ENCODE results near the gene RNF41. TPM values are rescaled to one million over a fixed set of nuclear protein-coding genes. Genes with fewer than 3 reads are reported as not detected.

The RNF41 gene
- total and polyA plus RNA-seq, 2 donors (not counting 3 experiments of a cell fraction or from before 2014, with no cell fraction given) = 88.3 to 203 TPM

DNA sequence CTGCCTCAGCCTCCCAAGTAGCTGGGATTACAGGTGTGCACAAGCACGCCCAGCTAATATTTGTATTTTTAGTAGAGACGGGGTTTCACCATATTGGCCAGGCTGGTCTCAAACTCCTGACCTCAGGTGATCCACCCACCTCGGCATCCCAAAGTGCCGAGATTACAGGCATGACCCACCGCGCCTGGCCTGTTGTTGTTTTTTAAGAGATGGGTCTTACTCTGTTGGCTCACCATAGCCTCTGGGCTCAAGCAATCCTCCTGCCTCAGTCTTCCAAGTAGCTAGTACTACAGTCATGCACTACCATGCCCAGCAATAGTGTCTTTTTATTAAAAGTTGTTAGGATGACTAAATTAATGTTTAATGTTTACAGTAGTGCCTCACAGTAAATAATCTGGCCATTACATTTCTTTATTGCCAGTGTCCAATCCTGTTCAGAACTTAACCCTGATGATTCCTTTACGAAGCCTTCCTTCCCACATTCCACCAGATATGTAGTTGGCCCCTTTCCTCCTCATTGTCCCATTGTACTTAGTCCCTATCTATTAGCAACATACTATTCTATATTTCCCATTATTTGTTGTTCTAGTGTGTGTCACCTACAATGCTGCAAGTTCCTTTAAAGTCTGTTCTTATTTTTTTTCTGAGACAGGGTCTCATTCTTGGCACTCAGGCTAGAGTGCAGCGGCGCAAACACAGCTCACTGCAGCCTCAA is 23.6 kb downstream of the RNF41 start:
- H2AFZ ChIP-seq (ENCODE audit: low read depth, low read length) = no peak overlapping the region
- H4K20me1 ChIP-seq (replicated peaks; ENCODE audit: control insufficient read depth, extremely low read depth, insufficient read depth, low read length) = no peaks in the 10 kb centered on the region
- H3K27ac ChIP-seq (ENCODE audit: insufficient read depth, low read depth, low read length) = peak overlapping the region; percentile 97
- no peaks in the 10 kb centered on the region for H3K36me3 ChIP-seq (ENCODE audit: control insufficient read depth in 2 of 2, extremely low read depth in 1 of 2, insufficient read depth in 2 of 2, low read length in 2 of 2)
- no peaks in the 10 kb centered on the region for H3K9me3 ChIP-seq (replicated peaks; ENCODE audit: control insufficient read depth, insufficient read depth, low read length)
- FAIRE-seq (peak; percentile 79), DNase-seq (ENCODE audit: low read depth, low spot score) (peak; percentile 96)
- no peaks in the 10 kb centered on the region for H3K9me1 ChIP-seq (replicated peaks; ENCODE audit: control insufficient read depth, extremely low read depth, insufficient read depth, low read length)
- ChIA-PET POLR2A (interaction anchor here (1.1 to 4.5 kb wide), 2 partner anchors 23 to 102 kb away, joined by 3 to 37 read pairs; partner anchors contain the start of genes CS and RNF41), CTCF (interaction anchor here (1.4 to 4.5 kb wide), 3 partner anchors 9 to 24 kb away, joined by 4 to 42 read pairs (median 18); partner anchors contain the start of genes RNF41 and SMARCC2)
- BruUV-seq (replicated peaks) = no TSS peak
- no peaks in the 10 kb centered on the region for H3K27me3 ChIP-seq (ENCODE audit: control insufficient read depth in 2 of 2, insufficient read depth in 2 of 2, low read length in 2 of 2)
- peak overlapping the region; percentile 14 for H3K4me2 ChIP-seq (ENCODE audit: insufficient read depth, low read length)
- TF ChIP-seq POLR2AphosphoS5 (IDR thresholded peaks at IDR 0.05; ENCODE audit: insufficient read depth, low read depth, low read length) (peak; percentile 34), POLR2A (IDR thresholded peaks at IDR 0.05; ENCODE audit: low read depth, low read length) (no peak), JUN (IDR thresholded peaks at IDR 0.05; ENCODE audit: borderline replicate concordance, insufficient read depth, insufficient read length, low read depth) (peak; percentile 79), GATA2 (IDR thresholded peaks at IDR 0.05; ENCODE audit: insufficient read depth, insufficient read length, low read depth, low read length) (peak; percentile 67), EZH2 (IDR thresholded peaks at IDR 0.05; ENCODE audit: borderline replicate concordance, low read depth, low read length, severe bottlenecking) (no peak), MAX (IDR thresholded peaks at IDR 0.05; ENCODE audit: insufficient read depth, insufficient read length) (no peak), FOS (IDR thresholded peaks at IDR 0.05; ENCODE audit: borderline replicate concordance, insufficient read depth, low read length) (no peak), MYC (IDR thresholded peaks at IDR 0.05; ENCODE audit: low read depth, low read length) (no peak)
- TF ChIP-seq, protein P1, sequence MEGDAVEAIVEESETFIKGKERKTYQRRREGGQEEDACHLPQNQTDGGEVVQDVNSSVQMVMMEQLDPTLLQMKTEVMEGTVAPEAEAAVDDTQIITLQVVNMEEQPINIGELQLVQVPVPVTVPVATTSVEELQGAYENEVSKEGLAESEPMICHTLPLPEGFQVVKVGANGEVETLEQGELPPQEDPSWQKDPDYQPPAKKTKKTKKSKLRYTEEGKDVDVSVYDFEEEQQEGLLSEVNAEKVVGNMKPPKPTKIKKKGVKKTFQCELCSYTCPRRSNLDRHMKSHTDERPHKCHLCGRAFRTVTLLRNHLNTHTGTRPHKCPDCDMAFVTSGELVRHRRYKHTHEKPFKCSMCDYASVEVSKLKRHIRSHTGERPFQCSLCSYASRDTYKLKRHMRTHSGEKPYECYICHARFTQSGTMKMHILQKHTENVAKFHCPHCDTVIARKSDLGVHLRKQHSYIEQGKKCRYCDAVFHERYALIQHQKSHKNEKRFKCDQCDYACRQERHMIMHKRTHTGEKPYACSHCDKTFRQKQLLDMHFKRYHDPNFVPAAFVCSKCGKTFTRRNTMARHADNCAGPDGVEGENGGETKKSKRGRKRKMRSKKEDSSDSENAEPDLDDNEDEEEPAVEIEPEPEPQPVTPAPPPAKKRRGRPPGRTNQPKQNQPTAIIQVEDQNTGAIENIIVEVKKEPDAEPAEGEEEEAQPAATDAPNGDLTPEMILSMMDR (IDR thresholded peaks at IDR 0.05; ENCODE audit: extremely low read depth in 1 of 2, insufficient read depth in 1 of 2, low read depth in 1 of 2, low read length in 2 of 2) = no peak
- H3K79me2 ChIP-seq (ENCODE audit: control insufficient read depth, insufficient read depth, low read length) = no peaks in the 10 kb centered on the region
- H3K4me3 ChIP-seq (replicated peaks in 1 of 3; ENCODE audit: insufficient read depth in 1 of 3, low read depth in 1 of 3, low read length in 3 of 3) = no peak overlapping the region
- dilution Hi-C loops (cut with MboI; ENCODE audit: extremely low pct_ligation_motif_present, low sequenced_read_pairs) (no loop called here), intact Hi-C loops (cut with micrococcal nuclease) (loop anchor here (1.0 kb wide), 3 partner anchors 8 to 102 kb away; partner anchors contain the start of genes CS and NABP2)
- peaks cover 32% of the 10 kb centered on the region for H3K4me1 ChIP-seq (ENCODE audit: control insufficient read depth, extremely low read depth, insufficient read depth, low read length)
- H3K9ac ChIP-seq (replicated peaks; ENCODE audit: extremely low read depth, insufficient read depth, low read length) = peak overlapping the region; percentile 68

Measured in endothelial cell of umbilical vein (primary cell).